Epidermal melanocyte (primary cell): ENCODE data around the gene BTBD16.
A peak's percentile ranks its signal among the peaks of the same experiment; 100 is the strongest.

Source experiments
- DNase-seq: peaks from one replicate; pipeline ENCODE4 v3.0.0; 2011; ENCODE audit warnings: low spot score; ENCODE audit not compliant: insufficient read length

Gene BTBD16

GRCh38 chr10:122294511-122295450, 23.7 kb downstream of the BTBD16 start:
- no peak for DNase-seq

GRCh38 chr10:122295451-122295809, 24.3 kb downstream of the BTBD16 start:
- DNase-seq, result no peak

GRCh38 chr10:122296363-122297120, 25.4 kb downstream of the BTBD16 start:
- no peak for DNase-seq

GRCh38 chr10:122297583-122297982, 26.5 kb downstream of the BTBD16 start:
- DNase-seq, result no peak

GRCh38 chr10:122298206-122298597, 27.1 kb downstream of the BTBD16 start:
- DNase-seq, result no peak

GRCh38 chr10:122298598-122299301, 27.7 kb downstream of the BTBD16 start:
- DNase-seq, result peak; percentile 91

GRCh38 chr10:122299423-122300075, 28.5 kb downstream of the BTBD16 start:
- no peak for DNase-seq

GRCh38 chr10:122301055-122301810, 30.1 kb downstream of the BTBD16 start:
- no peak for DNase-seq

- no peak for DNase-seq
Measured at GRCh38 chr10:122301811-122302115, 30.7 kb downstream of the BTBD16 start.

- no peak for DNase-seq
Measured at GRCh38 chr10:122302315-122302714, 31.2 kb downstream of the BTBD16 start.

- no peak for DNase-seq
Measured at GRCh38 chr10:122303271-122304053, 32.4 kb downstream of the BTBD16 start.

- no peak for DNase-seq
Measured at GRCh38 chr10:122304054-122304579, 33.0 kb downstream of the BTBD16 start.

- DNase-seq, result no peak
Measured at GRCh38 chr10:122306282-122306681, 35.2 kb downstream of the BTBD16 start.

- DNase-seq, result no peak
Measured at GRCh38 chr10:122306744-122307143, 35.6 kb downstream of the BTBD16 start.

GRCh38 chr10:122307669-122308416, 36.7 kb downstream of the BTBD16 start:
- peak; percentile 41 for DNase-seq

- no peak for DNase-seq
Measured at GRCh38 chr10:122308417-122309141, 37.5 kb downstream of the BTBD16 start.

GRCh38 chr10:122310311-122311050, 39.4 kb downstream of the BTBD16 start:
- DNase-seq, result no peak

GRCh38 chr10:122311051-122311410, 39.9 kb downstream of the BTBD16 start:
- DNase-seq, result no peak
